ENCODE measurements around the gene PLA2G4A. TPM values are rescaled to one million over a fixed set of nuclear protein-coding genes. Genes with fewer than 3 reads are reported as not detected.

The PLA2G4A gene
- total RNA-seq, 1 experiment from 2014 or later = not detected

DNA sequence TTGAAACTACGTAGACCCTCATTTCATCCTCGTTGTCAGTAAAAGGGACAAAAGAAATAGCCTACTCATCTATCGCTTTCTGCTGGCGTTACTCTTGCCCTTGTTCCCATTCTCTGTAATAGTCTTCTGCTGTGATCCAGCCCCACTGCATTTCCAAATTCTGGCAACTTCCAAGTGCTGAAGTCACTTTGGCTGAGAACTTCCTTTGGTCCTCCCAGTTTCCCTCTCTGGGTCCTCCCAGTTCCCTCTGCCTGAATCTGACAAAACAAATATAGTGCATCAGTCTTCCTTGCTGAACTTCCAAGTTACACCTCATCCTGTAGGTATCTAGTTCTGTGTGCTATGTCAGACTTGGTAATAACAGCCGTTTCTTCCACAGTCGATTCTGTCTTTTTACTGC lies 47.0 kb upstream of the PLA2G4A start:
- in situ Hi-C loops (cut with HindIII; ENCODE audit: low pct_unique_long_range_greater_than_20kb, low sequenced_read_pairs) = no loop called here
- ChIA-PET POLR2A (no interaction called here), CTCF (no interaction called here)

DNA sequence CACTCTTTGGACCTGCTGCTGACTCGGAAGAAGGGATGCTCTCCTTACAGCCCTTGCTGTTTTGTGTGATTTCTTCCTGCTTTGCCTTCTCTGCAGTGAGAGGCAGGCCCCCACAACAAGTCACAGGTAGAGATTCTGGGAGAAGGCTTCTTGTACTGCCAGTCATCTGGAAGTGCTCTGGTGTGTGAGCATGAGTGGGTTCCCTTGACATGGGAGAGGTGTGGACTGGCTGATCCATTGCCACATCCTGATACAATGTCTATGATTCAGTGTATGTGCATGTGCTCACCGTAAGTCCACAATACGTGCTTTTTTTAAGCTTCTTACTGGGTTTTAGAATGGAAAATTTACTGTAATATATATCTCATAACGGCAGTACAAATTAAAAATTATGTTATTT lies 46.0 kb upstream of the PLA2G4A start:
- no TSS peak for BruUV-seq (replicated peaks)
- Histone ChIP-seq H3K9me3 (ENCODE audit: control insufficient read depth, insufficient read depth, low read depth, low read length) (no peaks in the 10 kb centered on the region), H3K36me3 (ENCODE audit: control insufficient read depth, insufficient read depth, low read length) (no peaks in the 10 kb centered on the region), H3K27me3 (ENCODE audit: control insufficient read depth, insufficient read depth, low read length) (no peaks in the 10 kb centered on the region), H3K27ac (ENCODE audit: low read length) (no peak overlapping the region), H3K4me1 (ENCODE audit: control insufficient read depth, insufficient read depth, low read length) (no peaks in the 10 kb centered on the region), H3K4me3 (ENCODE audit: low read depth in 2 of 2, low read length in 2 of 2) (no peak overlapping the region)
- in situ Hi-C loops (cut with HindIII; ENCODE audit: low pct_unique_long_range_greater_than_20kb, low sequenced_read_pairs) = no loop called here
- ChIA-PET CTCF (no interaction called here), POLR2A (no interaction called here)
- DNase-seq (ENCODE audit: low read depth, low spot score) = no peak
- no peak for ATAC-seq
- no peak for TF ChIP-seq CTCF (IDR thresholded peaks at IDR 0.05)
- TF ChIP-seq, protein P1, sequence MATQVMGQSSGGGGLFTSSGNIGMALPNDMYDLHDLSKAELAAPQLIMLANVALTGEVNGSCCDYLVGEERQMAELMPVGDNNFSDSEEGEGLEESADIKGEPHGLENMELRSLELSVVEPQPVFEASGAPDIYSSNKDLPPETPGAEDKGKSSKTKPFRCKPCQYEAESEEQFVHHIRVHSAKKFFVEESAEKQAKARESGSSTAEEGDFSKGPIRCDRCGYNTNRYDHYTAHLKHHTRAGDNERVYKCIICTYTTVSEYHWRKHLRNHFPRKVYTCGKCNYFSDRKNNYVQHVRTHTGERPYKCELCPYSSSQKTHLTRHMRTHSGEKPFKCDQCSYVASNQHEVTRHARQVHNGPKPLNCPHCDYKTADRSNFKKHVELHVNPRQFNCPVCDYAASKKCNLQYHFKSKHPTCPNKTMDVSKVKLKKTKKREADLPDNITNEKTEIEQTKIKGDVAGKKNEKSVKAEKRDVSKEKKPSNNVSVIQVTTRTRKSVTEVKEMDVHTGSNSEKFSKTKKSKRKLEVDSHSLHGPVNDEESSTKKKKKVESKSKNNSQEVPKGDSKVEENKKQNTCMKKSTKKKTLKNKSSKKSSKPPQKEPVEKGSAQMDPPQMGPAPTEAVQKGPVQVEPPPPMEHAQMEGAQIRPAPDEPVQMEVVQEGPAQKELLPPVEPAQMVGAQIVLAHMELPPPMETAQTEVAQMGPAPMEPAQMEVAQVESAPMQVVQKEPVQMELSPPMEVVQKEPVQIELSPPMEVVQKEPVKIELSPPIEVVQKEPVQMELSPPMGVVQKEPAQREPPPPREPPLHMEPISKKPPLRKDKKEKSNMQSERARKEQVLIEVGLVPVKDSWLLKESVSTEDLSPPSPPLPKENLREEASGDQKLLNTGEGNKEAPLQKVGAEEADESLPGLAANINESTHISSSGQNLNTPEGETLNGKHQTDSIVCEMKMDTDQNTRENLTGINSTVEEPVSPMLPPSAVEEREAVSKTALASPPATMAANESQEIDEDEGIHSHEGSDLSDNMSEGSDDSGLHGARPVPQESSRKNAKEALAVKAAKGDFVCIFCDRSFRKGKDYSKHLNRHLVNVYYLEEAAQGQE (IDR thresholded peaks at IDR 0.05; ENCODE audit: insufficient read depth in 1 of 2, low read depth in 2 of 2, low read length in 1 of 2) = no peak
- no peak for TF ChIP-seq SIN3A (IDR thresholded peaks at IDR 0.05; ENCODE audit: borderline replicate concordance, insufficient read depth, low read depth, low read length)
- intact Hi-C loops (cut with micrococcal nuclease; ENCODE audit: unreplicated experiment) = no loop called here

More for the DNA sequence above, 47.0 kb upstream of the PLA2G4A start:
- Histone ChIP-seq H3K36me3 (ENCODE audit: control insufficient read depth, insufficient read depth, low read length) (no peaks in the 10 kb centered on the region), H3K4me1 (ENCODE audit: control insufficient read depth, insufficient read depth, low read length) (no peaks in the 10 kb centered on the region), H3K4me3 (ENCODE audit: low read depth in 2 of 2, low read length in 2 of 2) (no peak overlapping the region), H3K27ac (ENCODE audit: low read length) (no peak overlapping the region), H3K9me3 (ENCODE audit: control insufficient read depth, insufficient read depth, low read depth, low read length) (no peaks in the 10 kb centered on the region), H3K27me3 (ENCODE audit: control insufficient read depth, insufficient read depth, low read length) (no peaks in the 10 kb centered on the region)
- ATAC-seq (no peak), DNase-seq (ENCODE audit: low read depth, low spot score) (no peak)
- intact Hi-C loops (cut with micrococcal nuclease; ENCODE audit: unreplicated experiment) = no loop called here
- BruUV-seq (replicated peaks) = no TSS peak
- no peak for TF ChIP-seq CTCF (IDR thresholded peaks at IDR 0.05)
- no peak for TF ChIP-seq TCF7L2 (IDR thresholded peaks at IDR 0.05; ENCODE audit: low read depth, low read length)
- no peak for TF ChIP-seq SIN3A (IDR thresholded peaks at IDR 0.05; ENCODE audit: borderline replicate concordance, insufficient read depth, low read depth, low read length)
- TF ChIP-seq POLR2AphosphoS5 (IDR thresholded peaks at IDR 0.05; ENCODE audit: low read depth, low read length) = no peak
- TF ChIP-seq, protein P1 (IDR thresholded peaks at IDR 0.05; ENCODE audit: insufficient read depth in 1 of 2, low read depth in 2 of 2, low read length in 1 of 2) = no peak
